GM21447 (cell line): Measurements from ENCODE around the gene NT5C1B.

Experiments used
- ATAC-seq: cut with Tn5 transposase; IDR thresholded peaks from one replicate; pipeline ENCODE4 v1.9.1; 2021; ENCODE audit not compliant: unreplicated experiment

Gene NT5C1B

GRCh38 chr2:18551623-18552022 is 37.7 kb downstream of the NT5C1B start:
- no peak for ATAC-seq

- no peak for ATAC-seq
Observed at GRCh38 chr2:18551169-18551568, 38.2 kb downstream of the NT5C1B start.

- no peak for ATAC-seq
Observed at GRCh38 chr2:18550433-18550832, 38.9 kb downstream of the NT5C1B start.

- no peak for ATAC-seq
Observed at GRCh38 chr2:18549083-18549482, 40.3 kb downstream of the NT5C1B start.

- no peak for ATAC-seq
Observed at GRCh38 chr2:18548621-18549020, 40.7 kb downstream of the NT5C1B start.

- no peak for ATAC-seq
Observed at GRCh38 chr2:18546567-18546966, 42.8 kb downstream of the NT5C1B start.

GRCh38 chr2:18545384-18545783 is 44.0 kb downstream of the NT5C1B start:
- no peak for ATAC-seq

GRCh38 chr2:18544171-18544570 is 45.2 kb downstream of the NT5C1B start:
- ATAC-seq, result no peak

- no peak for ATAC-seq
Observed at GRCh38 chr2:18540872-18541271, 48.5 kb downstream of the NT5C1B start.

GRCh38 chr2:18536697-18537096 is 52.7 kb downstream of the NT5C1B start:
- no peak for ATAC-seq

- ATAC-seq, result no peak
Observed at GRCh38 chr2:18536100-18536499, 53.3 kb downstream of the NT5C1B start.

- no peak for ATAC-seq
Observed at GRCh38 chr2:18531194-18531593, 58.2 kb downstream of the NT5C1B start.

GRCh38 chr2:18527822-18528221 is 61.5 kb downstream of the NT5C1B start:
- ATAC-seq, result no peak

GRCh38 chr2:18527326-18527725 is 62.0 kb downstream of the NT5C1B start:
- no peak for ATAC-seq

- ATAC-seq, result no peak
Observed at GRCh38 chr2:18526429-18526828, 62.9 kb downstream of the NT5C1B start.

- no peak for ATAC-seq
Observed at GRCh38 chr2:18525852-18526251, 63.5 kb downstream of the NT5C1B start.

- ATAC-seq, result no peak
Observed at GRCh38 chr2:18525236-18525635, 64.1 kb downstream of the NT5C1B start.

- no peak for ATAC-seq
Observed at GRCh38 chr2:18522484-18523146, 66.8 kb downstream of the NT5C1B start.

GRCh38 chr2:18520451-18521425 is 68.6 kb downstream of the NT5C1B start:
- ATAC-seq, result peak; percentile 89

- ATAC-seq, result no peak
Observed at GRCh38 chr2:18519914-18520450, 69.4 kb downstream of the NT5C1B start.

GRCh38 chr2:18518116-18519111 is 71.0 kb downstream of the NT5C1B start:
- ATAC-seq, result no peak
